NOMO-1 treated with dmso at 0.1 percent for 144 hours (cell line): ENCODE measurements around the gene TTBK2.
"Not testable (repeated sequence)": the region's sequence is repeated elsewhere in the genome, so short reads cannot be mapped to it uniquely, and the experiment has no call there.

Experiments
- DNase-seq: peaks from one replicate; lab custom pipeline; 2025; ENCODE audit not compliant: unreplicated experiment; lab: John Stamatoyannopoulos, UW

TTBK2 gene

GRCh38 chr15:42920519-42921341 is at the start of gene TTBK2:
Gene TTBK2, minus strand, starts transcription at chr15:42920778. Its CDS starts 42,161 bp downstream, at chr15:42878617.
- DNase-seq: peak; percentile 97

GRCh38 chr15:42964476-42964875 is 43.9 kb upstream of the TTBK2 start:
- no peak for DNase-seq

- DNase-seq: no peak
These were observed 34.9 kb upstream of the TTBK2 start for GRCh38 chr15:42955518-42955917.

GRCh38 chr15:42954291-42954690 is 33.7 kb upstream of the TTBK2 start:
- DNase-seq: no peak

GRCh38 chr15:42948898-42949297 is 28.3 kb upstream of the TTBK2 start:
- DNase-seq: not testable (repeated sequence)

GRCh38 chr15:42940527-42940926 is 19.9 kb upstream of the TTBK2 start:
- no peak for DNase-seq

GRCh38 chr15:42939841-42940240 is 19.3 kb upstream of the TTBK2 start:
- DNase-seq: no peak

- DNase-seq: no peak
These were observed 16.6 kb upstream of the TTBK2 start for GRCh38 chr15:42937143-42937542.

- no peak for DNase-seq
These were observed 13.5 kb upstream of the TTBK2 start for GRCh38 chr15:42933886-42934667.

GRCh38 chr15:42932833-42933515 is 12.4 kb upstream of the TTBK2 start:
- no peak for DNase-seq

- DNase-seq: no peak
These were observed 11.3 kb upstream of the TTBK2 start for GRCh38 chr15:42931702-42932486.

GRCh38 chr15:42929306-42929848 is 8.8 kb upstream of the TTBK2 start:
- no peak for DNase-seq

GRCh38 chr15:42921342-42921731 is 759 bp upstream of the TTBK2 start:
- no peak for DNase-seq

GRCh38 chr15:42919799-42920518 is 619 bp downstream of the TTBK2 start:
- no peak for DNase-seq

- DNase-seq: no peak
These were observed 1.3 kb downstream of the TTBK2 start for GRCh38 chr15:42919308-42919707.

- no peak for DNase-seq
These were observed 2.5 kb downstream of the TTBK2 start for GRCh38 chr15:42918047-42918446.

- DNase-seq: no peak
These were observed 4.8 kb downstream of the TTBK2 start for GRCh38 chr15:42915654-42916315.

- DNase-seq: no peak
These were observed 5.7 kb downstream of the TTBK2 start for GRCh38 chr15:42914728-42915497.
